ENCODE measurements around the gene BRD1. TPM values are rescaled to one million over a fixed set of nuclear protein-coding genes. Genes with fewer than 3 reads are reported as not detected.

BRD1 gene
- total RNA-seq, 1 experiment from 2014 or later: 28.2 TPM

DNA sequence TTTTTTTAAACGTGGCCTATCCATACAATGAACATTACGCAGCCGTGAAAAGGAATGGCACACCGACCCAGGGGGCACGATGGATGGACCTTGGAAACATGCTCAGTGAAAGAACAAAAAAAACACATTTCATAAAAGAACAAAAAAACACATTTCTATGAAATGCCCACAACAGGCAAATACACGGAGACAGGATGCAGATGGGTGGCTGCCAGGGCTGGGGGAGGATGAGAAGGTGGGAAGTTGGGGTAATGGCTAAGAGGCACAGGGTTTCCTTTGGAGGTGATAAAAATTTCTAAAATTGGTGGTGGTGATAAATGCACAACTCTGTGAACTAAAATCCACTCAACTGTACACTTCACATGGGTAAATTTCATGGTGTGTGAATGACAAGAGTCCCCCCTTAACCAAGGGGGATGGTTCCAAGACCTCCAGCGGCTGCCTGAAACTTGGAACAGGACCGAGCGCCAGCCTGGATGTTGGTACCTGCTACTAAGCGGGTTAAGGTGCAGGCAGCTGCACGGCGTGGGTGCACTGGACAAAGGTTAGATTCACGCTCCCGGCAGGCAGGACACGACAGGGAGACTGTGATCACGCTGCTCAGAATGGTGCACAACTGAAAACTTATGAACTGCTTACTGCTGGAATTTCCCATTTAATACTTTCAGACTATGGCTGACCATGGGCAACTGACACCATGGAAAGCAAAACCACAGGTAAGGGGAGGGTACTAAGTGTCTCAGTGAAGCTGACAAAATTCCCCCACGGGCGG lies 16.5 kb downstream of the BRD1 start:
- Histone ChIP-seq H3K4me1 (replicated peaks) (peaks cover 40% of the 10 kb centered on the region), H3K27ac (peak overlapping the region; percentile 44), H3K27me3 (replicated peaks) (no peaks in the 10 kb centered on the region), H3K36me3 (peaks cover 56% of the 10 kb centered on the region), H3K4me3 (no peak overlapping the region), H3K9me3 (replicated peaks) (no peaks in the 10 kb centered on the region)
- DNase-seq (ENCODE audit: low read depth in 1 of 2, low spot score in 2 of 2): no peak

GRCh38 chr22:49810363-49811019 lies 17.2 kb downstream of the BRD1 start:
- peak in 1 of 2 experiments; percentile 54 for DNase-seq (ENCODE audit: low read depth in 1 of 2, low spot score in 2 of 2)
- peak overlapping the region; percentile 44 for H3K27ac ChIP-seq
- no peak overlapping the region for H3K4me3 ChIP-seq

DNA sequence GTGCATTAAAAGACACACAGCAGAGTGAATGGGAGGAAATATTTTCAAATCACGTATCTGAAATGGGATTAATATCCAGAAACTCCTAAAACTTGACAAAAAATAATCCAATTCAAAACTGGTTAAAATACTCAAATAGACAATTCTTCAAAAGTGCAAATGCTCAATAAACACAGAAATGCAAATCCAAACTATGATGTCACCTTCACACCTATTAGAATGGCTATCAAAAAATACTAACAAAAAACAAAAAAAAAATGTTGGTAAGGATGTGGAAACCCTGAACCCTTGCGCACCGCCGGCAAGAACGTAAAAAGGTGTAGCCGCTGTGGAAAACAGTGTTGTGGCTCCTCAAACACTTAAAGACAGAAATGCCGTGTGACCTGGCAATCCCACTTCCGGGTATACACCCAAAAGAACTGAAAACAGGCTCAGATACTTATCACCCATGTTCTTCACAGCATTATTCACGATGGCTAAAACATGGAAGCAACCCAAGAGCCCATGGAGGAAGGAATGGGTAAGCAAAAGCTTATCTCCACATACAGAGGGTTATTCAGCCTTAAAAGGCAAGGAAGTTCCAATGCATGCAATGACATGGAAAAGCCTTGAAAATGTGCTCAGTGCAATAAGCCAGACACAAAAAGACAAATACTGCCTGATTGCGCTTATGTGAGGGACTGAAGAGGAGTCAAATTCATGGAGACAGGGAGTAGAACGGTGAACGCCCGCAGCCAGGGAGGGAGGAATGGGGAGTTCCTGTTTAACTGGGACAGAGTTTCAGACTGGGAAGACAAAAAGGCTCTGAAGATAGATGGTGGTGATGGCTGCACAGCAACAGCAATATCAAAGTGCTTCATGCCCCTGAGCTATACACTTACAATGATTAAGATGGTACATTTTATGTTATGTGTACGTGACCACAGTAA lies 19.6 kb downstream of the BRD1 start:
- Histone ChIP-seq H3K27me3 (replicated peaks) (no peaks in the 10 kb centered on the region), H3K9me3 (replicated peaks) (no peaks in the 10 kb centered on the region), H3K27ac (no peak overlapping the region), H3K36me3 (peaks cover 59% of the 10 kb centered on the region), H3K4me1 (replicated peaks) (peaks cover 41% of the 10 kb centered on the region), H3K4me3 (no peak overlapping the region)
- no peak for DNase-seq (ENCODE audit: low read depth in 1 of 2, low spot score in 2 of 2)

More at GRCh38 chr22:49810363-49811019, 17.2 kb downstream of the BRD1 start:
- H3K4me1 ChIP-seq (replicated peaks): peaks cover 45% of the 10 kb centered on the region
- H3K36me3 ChIP-seq: peaks cover 54% of the 10 kb centered on the region
- H3K27me3 ChIP-seq (replicated peaks): no peaks in the 10 kb centered on the region
- no peaks in the 10 kb centered on the region for H3K9me3 ChIP-seq (replicated peaks)

DNA sequence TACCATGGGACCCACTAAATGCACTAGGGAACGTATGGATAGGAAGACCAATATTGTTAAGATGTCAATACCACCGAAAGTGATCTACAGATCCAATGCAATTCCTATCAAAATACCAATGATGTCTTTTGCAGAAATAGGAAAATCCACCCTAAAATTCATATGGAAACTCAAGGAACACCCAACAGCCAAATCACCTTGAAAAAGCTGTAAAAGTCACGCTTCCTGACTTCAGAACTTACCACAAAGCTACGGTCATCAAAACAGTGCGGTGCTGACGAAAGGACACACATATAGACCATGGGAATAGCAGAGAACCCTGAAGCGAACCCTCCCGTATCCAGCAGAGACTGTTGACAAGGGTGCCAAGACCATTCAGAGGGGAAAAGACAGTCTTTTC lies 20.5 kb downstream of the BRD1 start:
- H3K4me1 ChIP-seq (replicated peaks): peaks cover 32% of the 10 kb centered on the region
- no peaks in the 10 kb centered on the region for H3K27me3 ChIP-seq (replicated peaks)
- H3K9me3 ChIP-seq (replicated peaks): no peaks in the 10 kb centered on the region

DNA sequence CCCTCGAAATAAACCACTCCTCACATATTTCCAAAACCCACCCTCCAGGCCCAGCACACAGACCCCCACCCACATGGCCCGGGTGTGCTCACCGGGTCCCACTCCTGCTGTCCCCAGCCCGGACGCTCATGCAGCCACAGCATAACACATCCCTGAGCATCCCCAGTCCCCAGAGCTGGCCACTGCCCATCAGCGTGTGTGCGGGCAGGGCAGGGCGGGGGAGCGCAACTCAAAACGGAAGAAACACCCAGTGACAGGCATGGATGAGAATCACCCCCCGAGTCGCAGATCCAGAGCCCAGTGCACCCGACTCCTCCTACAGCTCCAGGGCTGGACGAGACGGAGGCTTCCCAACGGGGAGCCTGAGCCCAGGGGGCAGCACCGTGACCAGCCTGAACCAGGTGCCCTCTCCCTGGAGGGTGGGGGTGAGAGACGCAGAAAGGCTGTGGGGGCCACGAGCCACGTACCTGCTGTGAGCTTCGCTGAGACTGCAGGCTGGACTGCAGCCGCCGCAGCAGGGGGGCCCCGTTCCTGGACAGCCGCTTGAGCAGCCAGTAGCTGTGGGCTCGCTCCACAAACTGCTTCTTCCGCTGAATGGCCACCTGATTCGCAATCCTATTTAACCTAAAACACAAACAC lies 23.8 kb downstream of the BRD1 start:
- H3K4me1 ChIP-seq (replicated peaks): peaks cover 9% of the 10 kb centered on the region
- no peak overlapping the region for H3K4me3 ChIP-seq
- H3K9me3 ChIP-seq (replicated peaks): no peaks in the 10 kb centered on the region
- DNase-seq (ENCODE audit: low read depth in 1 of 2, low spot score in 2 of 2): no peak
- peaks cover 74% of the 10 kb centered on the region for H3K36me3 ChIP-seq
- H3K27ac ChIP-seq: no peak overlapping the region
- H3K27me3 ChIP-seq (replicated peaks): no peaks in the 10 kb centered on the region

More for the DNA sequence above, 20.5 kb downstream of the BRD1 start:
- Histone ChIP-seq H3K4me3 (no peak overlapping the region), H3K36me3 (peaks cover 63% of the 10 kb centered on the region), H3K27ac (no peak overlapping the region)
- no peak for DNase-seq (ENCODE audit: low read depth in 1 of 2, low spot score in 2 of 2)

DNA sequence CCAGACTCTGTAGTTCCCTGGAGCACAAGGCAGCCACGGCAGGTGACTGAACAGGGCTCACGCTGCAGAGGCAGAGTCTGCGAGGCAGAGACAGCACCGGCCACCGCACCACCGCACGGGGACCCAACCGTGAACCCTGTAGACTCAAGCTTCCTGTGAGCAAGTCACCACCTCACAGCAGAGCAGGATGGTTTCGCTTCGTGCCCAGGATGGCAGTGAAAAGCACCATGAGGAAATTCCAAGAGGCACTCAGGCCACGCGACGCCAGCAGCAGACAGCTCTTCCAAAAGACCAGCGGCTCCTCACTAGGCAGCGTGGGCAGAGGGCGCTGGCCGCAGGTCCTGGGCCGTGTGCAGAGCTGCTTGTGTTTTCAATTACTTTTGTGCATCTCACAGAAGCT lies 24.5 kb downstream of the BRD1 start:
- H3K36me3 ChIP-seq: peaks cover 74% of the 10 kb centered on the region

DNA sequence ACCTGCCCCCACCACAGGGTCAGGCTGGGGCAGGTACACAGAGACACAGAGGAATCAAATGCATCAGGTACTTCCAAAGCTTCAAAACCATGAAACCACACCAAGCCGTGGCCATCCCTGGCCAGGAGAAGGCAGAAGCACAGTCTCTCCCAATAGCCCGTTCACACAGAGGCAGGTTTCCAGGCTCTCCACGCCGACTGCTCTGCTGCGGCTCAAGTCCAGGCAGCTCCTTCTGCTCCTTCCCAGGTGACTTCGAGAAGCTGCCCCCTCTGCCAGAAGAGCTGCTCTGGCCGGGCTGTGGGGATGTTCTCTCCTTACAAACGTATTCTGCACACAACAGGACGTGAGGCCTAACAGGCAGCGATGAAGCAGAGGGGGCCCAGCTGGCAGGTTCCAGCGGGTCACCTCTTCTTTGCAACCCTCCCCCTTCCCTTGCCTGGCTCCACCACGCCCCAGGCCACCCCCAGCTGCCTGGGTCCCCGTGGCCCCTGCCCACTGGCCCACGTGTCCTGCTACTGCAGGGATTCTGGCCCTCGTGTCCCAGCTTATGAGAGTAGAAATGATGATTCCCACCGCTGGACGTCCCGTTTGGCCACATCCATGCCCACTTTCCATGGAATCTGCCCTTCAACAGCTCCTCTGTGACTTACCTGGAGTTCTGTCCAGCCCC lies 26.1 kb downstream of the BRD1 start:
- DNase-seq (ENCODE audit: low read depth in 1 of 2, low spot score in 2 of 2): no peak
- Histone ChIP-seq H3K4me1 (replicated peaks) (peaks cover 8% of the 10 kb centered on the region), H3K9me3 (replicated peaks) (no peaks in the 10 kb centered on the region), H3K27ac (no peak overlapping the region), H3K36me3 (peaks cover 88% of the 10 kb centered on the region), H3K4me3 (no peak overlapping the region), H3K27me3 (replicated peaks) (no peaks in the 10 kb centered on the region)

More for the DNA sequence above, 24.5 kb downstream of the BRD1 start:
- Histone ChIP-seq H3K27me3 (replicated peaks) (no peaks in the 10 kb centered on the region), H3K4me1 (replicated peaks) (peaks cover 9% of the 10 kb centered on the region), H3K9me3 (replicated peaks) (no peaks in the 10 kb centered on the region), H3K27ac (no peak overlapping the region), H3K4me3 (no peak overlapping the region)
- no peak for DNase-seq (ENCODE audit: low read depth in 1 of 2, low spot score in 2 of 2)

DNA sequence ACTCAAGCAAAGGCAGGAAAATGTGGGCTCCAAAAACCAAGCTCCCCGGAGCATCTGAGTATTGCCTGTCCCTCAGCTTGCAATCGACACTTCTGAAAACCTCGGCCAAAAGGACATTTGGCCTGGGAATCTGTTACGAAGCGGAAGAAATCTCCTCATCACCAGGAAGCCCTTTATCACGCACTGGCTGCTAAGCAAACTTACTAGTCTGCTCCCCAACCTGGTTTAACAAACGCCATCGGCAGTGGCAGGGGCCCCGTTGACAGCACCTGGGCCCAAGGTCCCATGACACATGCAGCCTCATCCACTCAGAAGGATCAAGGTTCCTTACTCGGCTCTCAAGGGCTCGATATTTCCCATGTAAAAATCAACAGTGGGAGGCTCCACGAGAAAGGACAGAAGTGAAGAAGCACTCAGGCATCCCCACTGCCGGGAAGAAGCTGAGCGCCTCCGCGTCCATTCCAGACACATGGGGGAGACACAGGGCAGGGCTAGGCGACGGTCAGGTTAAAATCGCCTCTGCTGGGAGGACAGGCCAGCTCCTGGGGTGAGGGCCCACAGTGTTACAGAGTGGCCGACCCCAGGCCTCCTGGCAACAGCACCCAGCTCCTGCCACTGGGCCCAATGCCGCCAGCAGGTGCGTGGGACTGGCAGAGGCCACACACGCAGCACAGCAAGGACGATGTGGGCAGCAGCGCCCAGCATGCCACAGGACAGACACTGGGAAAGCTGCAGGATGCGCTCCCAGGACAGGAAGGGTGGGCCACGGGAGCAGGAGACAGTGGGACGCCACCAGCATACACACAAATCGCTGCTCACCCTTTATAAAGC lies 27.1 kb downstream of the BRD1 start:
- DNase-seq (ENCODE audit: low read depth in 1 of 2, low spot score in 2 of 2): no peak
- H3K36me3 ChIP-seq: peaks cover 90% of the 10 kb centered on the region
- H3K9me3 ChIP-seq (replicated peaks): no peaks in the 10 kb centered on the region
- no peaks in the 10 kb centered on the region for H3K4me1 ChIP-seq (replicated peaks)
- no peaks in the 10 kb centered on the region for H3K27me3 ChIP-seq (replicated peaks)
- no peak overlapping the region for H3K27ac ChIP-seq
- no peak overlapping the region for H3K4me3 ChIP-seq

GRCh38 chr22:49799431-49800075 lies 28.1 kb downstream of the BRD1 start:
- Histone ChIP-seq H3K4me3 (no peak overlapping the region), H3K4me1 (replicated peaks) (no peaks in the 10 kb centered on the region), H3K36me3 (peaks cover 93% of the 10 kb centered on the region), H3K9me3 (replicated peaks) (no peaks in the 10 kb centered on the region), H3K27ac (no peak overlapping the region), H3K27me3 (replicated peaks) (no peaks in the 10 kb centered on the region)
- DNase-seq (ENCODE audit: low read depth in 1 of 2, low spot score in 2 of 2): no peak

GRCh38 chr22:49798486-49799151 lies 29.1 kb downstream of the BRD1 start:
- Histone ChIP-seq H3K27ac (no peak overlapping the region), H3K36me3 (peaks cover 93% of the 10 kb centered on the region), H3K27me3 (replicated peaks) (no peaks in the 10 kb centered on the region), H3K4me3 (no peak overlapping the region), H3K4me1 (replicated peaks) (no peaks in the 10 kb centered on the region), H3K9me3 (replicated peaks) (no peaks in the 10 kb centered on the region)
- no peak for DNase-seq (ENCODE audit: low read depth in 1 of 2, low spot score in 2 of 2)

GRCh38 chr22:49797706-49798105 lies 30.0 kb downstream of the BRD1 start:
- peaks cover 93% of the 10 kb centered on the region for H3K36me3 ChIP-seq
- no peaks in the 10 kb centered on the region for H3K27me3 ChIP-seq (replicated peaks)
- no peak for DNase-seq (ENCODE audit: low read depth in 1 of 2, low spot score in 2 of 2)

More at GRCh38 chr22:49797706-49798105, 30.0 kb downstream of the BRD1 start:
- H3K4me3 ChIP-seq: no peak overlapping the region
- no peaks in the 10 kb centered on the region for H3K9me3 ChIP-seq (replicated peaks)
- H3K4me1 ChIP-seq (replicated peaks): no peaks in the 10 kb centered on the region
- no peak overlapping the region for H3K27ac ChIP-seq
